Hypothalamus (tissue), 51 donors: ENCODE results near the gene POMT1.
A peak's percentile ranks its signal among the peaks of the same experiment; 100 is the strongest.

Source experiments
- DNase-seq, 51 donors: peaks; one replicate each; lab custom pipeline; 2025; lab: John Stamatoyannopoulos, UW

The POMT1 gene

DNA sequence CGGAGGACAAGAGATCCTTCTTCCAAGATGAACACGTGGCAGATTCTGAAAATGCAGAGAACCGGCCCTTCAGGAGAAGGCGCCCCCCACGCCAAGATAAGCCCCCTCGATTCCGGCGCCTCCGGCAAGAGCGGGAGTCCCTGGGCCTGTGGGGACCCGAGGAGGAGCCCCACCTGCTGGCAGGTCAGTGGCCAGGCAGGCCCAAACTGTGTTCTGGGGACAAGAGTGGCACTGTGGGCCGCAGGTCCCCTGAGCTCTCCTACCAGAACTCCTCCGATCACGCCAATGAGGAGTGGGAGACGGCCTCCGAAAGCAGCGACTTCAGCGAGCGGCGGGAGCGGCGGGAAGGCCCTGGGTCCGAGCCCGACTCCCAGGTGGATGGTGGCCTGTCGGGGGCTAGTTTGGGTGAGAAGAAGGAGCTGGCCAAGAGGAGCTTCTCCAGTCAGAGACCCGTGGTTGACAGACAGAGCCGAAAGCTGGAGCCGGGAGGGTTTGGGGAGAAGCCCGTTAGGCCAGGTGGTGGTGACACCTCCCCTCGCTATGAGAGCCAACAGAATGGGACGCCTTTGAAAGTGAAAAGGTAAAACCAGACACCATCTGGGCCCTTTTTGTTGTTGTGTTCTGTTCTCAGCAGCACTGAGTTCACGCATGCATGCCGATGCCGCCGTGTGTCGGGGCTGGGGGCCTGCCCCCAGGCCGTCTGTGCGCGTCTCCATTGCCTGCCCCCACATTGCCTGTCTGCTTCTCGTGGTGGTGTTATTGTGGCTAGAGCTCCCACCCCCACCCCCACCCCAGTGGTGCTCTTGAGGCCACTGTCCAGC is 26.6 kb upstream of the POMT1 start:
- DNase-seq = peak in 2 of 51 donors; percentile 9 to 34

DNA sequence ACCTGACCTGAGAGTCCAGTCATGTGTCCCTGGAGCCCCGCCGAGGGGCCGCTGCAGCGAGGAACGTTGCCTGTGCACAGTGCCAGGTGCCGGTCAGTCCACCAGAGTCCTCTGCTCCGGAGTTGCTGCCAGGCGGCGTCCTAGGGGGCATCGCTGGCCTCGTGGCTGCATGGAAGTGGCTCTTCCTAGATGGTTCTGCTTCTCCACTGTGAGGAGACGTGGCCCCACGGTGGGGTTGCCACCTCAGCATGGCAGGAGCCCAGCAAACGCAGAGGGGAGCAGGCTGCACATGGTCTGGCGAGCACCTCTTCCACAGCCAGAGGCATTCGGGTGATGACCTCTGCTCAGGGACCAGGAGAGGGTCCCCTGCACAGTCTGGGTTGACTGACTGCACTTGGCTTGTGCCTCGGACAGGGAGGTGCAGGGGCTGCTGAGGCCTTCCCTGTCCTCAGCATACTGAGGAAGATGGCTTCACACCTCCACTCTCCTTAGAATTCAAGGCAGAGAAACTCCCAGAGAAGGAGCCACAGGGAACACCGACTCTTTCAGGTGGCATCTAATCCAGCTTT is 25.9 kb upstream of the POMT1 start:
- peak in 6 of 51 donors; percentile 14 to 19 (median 17) for DNase-seq

DNA sequence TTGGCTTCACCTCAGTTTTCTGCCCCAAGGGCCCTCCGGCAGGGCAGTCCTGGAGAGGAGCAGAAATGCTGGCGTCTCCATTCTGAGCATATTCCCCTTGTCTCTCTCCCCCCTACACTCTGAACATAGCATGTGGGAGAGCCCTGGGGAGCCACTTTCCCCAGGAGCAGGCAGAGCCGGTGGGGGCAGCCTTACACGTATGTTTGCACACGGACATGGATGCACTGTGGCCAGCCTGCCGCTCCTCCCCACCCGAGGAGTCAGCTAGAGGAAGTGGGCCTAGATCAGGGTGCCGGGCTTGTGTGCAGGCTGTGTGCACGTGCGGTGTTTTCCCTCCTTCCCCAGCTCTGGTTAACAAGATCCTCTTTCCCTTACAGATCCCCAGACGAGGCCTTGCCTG is 25.4 kb upstream of the POMT1 start:
- peak in 1 of 51 donors; percentile 36 for DNase-seq

DNA sequence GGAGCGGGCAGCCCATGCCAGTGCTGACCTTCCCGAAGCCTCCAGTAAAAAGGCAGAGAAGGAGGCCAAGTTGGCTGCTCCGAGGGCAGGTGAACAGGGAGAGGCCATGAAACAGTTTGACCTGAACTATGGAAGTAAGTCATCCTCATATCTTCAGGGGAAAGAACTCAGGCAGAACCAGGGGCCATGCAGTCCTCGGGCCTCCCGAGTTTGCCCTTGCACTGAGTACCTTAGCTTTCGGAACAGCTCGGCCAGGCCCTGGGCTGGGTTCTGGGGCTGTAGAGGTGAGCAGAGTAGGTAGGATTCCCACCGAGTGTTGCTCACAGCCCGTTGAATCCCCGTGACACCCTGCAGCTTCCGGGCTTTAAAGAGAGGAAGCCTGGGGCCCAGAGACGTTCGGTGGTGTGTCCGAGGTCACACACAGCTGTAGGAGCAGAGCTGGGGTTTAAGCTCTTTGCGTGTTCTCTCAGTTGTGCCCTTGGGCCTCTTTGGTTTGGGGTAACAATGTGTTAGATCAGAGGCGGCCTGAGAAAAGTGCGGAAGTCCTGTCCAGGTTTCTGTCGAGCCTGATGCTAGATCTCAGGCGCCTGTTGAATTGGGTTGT is 24.8 kb upstream of the POMT1 start:
- DNase-seq = no peak

DNA sequence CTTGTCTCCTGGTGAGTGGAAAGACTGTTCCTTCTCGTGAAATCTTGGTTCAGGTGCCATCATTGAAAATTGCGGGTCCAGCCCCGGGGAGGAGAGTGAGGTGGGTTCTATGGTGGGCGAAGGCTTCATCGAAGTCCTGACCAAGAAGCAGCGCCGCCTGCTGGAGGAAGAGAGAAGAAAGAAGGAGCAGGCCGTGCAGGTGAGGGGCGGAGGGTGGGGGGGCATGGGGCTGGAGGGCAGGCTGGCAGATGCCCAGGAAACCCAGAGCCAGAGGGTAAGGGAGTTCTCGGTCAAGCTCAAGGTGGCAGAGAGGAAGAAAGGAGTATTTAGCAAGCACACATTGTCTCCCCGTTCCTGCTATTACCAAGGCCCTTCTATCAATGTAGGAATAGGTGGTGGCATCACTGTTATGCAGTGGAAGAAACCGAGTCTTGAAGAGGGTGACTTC is 24.3 kb upstream of the POMT1 start:
- peak in 9 of 51 donors; percentile 6 to 33 (median 21) for DNase-seq

DNA sequence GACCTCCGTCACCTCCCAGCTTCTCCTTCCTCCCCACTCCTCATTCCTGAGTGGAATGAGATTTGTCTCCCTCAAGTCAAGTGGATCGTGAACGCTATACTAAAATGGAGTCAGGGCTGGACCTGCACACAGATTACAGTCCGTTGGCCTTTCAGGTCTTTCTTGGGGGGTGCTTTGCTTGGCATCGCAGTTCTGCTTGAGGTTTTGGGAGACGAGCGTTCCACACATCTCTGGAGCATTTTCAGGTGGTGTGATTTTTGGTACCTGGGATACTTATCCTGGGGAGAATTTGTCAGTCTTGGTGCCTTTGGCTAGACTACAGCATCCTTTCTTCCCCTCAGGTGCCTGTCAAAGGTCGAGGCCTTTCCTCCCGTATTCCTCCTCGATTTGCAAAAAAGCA is 23.8 kb upstream of the POMT1 start:
- no peak for DNase-seq

DNA sequence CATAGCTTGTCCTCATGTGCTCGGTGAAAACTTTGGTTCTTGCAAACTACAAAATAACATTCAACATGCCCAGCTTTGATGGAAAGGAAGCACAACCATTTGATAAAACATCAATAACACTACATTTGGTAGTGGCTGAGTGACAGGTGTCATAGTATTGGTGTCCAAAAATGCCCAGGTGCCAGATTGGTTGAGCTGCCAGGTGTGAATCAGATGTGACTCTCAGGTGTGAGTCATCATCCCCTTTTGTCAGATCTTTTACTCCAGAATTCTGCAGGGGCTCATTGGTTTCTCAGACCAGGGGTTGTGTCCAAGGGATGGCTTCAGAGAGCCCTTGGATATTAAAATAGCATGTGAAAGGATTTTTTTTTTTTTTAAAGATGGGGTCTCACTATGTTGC is 22.5 kb upstream of the POMT1 start:
- DNase-seq = no peak

DNA sequence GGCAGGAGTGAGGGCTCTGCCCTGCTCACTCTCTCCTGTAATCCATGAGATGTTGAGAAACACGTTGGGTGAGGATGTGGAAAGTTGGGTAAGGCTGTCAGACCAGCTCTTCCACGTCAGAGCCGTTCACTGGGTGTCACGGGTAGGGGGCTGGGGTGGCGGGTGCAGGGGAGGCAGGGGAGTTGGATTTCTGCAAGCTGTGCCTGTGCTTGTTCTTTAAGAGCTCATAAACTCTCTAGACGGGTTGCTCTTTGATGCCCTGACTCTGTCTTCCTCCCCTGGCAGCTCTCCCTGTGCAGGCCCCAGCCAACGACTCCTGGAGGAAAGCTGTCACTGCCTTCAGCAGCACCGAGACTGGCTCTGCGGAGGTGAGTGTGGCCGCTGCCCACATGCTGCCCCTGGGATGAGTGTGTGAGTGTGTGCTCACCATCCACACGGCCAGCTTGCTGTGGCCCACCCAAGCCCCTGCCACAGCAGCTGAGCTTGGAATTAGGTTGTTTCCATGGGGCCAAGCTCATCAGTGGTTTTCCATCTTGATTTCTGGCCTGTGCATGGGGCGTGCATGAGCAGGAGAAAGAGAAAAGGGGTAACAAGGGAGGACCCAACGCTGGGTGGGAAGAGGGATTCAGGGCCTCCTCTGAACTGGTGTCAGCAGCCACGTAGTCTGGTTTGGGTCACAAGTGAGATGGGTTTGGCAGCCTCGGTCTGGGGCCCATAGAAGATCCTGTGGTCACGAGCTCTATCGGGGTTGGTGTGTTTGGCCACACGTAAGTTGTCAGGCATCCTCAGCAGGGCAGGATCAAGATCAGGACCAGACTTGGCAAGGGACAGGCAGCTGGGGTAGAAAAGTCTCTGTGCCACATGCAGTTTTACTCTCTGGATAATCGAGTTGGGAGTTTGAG is 21.0 kb upstream of the POMT1 start:
- no peak for DNase-seq

DNA sequence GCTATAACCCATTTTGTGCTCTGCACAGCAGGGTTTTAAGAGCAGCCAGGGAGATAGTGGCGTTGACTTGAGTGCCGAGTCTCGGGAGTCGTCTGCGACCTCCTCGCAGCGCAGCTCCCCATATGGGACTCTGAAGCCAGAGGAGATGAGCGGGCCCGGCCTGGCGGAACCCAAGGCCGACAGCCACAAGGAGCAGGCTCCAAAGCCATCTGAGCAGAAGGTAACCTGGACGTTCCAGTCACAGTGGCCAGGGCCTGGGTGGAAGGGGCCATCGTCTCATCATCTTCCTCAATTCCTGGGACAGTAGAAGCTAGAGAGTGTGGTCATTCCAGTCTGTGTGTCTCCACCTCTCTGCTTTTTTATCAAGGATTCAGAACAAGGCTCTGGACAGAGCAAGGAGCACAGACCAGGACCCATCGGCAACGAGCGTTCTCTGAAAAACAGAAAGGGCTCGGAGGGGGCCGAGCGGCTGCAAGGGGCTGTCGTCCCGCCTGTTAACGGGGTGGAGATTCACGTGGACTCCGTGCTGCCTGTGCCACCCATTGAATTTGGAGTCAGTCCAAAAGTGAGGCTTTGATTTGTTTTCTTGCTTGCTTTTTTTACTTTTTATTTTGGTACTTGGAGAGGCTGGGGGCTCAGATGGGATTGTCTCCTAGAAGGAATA is 20.2 kb upstream of the POMT1 start:
- DNase-seq = no peak

DNA sequence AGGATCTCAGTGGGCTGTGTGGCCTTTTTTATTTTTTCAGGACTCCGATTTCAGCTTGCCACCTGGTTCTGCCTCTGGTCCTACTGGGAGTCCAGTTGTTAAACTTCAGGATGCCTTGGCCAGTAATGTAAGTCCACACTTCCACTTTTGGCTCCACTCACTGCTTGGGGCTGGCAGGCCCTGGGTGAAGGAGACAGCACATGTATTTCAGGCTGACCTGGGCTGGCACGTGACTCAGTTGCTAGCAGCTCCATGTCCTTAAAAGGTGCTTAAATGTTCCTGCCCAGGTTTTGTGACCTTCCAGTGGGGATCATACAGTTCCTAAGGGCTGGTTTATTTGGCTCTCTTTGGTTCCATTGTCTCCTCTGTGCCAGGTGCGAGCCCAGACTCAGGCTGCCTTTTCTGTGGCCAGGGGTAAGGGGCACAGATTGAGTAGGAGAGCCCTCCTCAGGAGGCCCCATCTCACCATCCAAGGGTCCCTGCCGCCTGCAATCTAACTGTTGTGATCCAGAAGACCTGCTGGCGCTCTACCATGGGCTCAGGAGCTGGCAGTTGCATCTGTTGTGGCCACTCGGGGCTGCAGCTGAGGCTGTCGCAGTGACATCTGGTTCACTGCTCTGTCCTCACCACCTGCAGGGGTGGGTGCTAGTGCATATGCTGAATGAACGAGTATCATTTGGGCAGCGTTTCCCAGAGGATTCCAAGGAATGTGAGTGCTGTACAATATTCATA is 19.2 kb upstream of the POMT1 start:
- DNase-seq = no peak

DNA sequence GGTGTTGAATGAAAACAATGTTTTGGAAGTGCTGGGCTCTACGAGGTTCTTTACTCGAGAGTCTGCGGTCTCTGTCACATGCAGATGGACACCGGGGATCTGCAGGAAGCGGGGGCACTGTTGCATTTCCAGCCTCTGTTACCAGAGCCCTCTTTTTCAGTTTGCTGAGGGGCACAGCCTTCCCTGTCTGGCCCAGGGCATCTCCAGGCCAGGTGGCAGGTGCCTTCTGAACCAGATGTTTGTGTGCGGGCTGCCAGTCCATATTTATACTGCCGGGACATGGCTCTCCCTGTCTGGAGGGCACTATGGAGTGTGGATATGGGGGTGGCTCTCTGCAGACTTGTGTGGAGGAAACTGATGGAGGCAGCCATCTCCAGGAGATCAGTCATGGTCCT is 18.7 kb upstream of the POMT1 start:
- DNase-seq = no peak

DNA sequence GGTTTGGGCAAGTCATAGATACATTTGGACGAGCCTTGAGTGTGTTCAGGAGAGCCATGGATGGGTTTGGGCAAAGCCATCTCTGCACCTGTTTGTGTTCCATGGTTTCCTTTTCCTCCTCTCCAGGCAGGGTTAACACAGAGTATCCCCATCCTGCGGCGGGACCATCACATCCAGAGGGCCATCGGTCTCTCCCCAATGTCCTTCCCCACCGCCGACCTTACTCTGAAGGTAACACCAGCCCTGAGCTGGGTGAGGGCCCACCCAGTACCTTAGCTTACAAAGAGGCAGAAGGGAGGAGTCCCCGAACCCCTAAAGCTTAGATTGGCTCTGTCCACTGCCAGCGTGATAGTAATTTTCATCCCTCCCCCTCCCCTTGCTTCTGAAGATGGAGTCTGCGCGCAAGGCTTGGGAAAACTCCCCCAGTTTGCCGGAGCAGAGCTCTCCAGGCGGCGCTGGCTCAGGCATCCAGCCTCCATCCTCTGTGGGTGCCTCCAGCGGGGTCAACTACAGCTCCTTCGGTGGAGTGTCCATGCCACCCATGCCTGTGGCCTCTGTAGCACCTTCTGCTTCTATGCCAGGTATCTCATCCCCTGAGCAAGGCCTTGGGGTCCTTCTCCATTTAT is 18.0 kb upstream of the POMT1 start:
- no peak for DNase-seq

DNA sequence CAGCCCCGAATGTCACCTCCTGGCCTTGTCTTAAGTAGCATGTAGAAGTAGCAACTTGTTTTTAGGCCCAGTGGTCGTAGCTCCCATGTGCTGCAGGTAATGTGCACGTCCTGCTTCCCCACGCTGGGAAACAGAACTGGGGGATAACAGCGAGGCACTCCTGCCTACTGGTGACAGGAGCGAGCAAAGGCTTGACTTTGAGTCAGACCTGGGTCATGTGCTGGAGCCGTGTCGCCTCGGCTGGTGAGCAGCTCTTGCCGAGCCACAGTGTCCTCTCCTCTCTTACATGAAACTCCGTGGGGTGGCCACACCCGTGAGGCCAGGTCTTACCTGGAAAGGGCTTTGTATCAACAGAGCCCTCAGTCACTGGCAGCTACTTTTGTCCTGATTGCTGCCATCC is 17.5 kb upstream of the POMT1 start:
- DNase-seq = no peak

DNA sequence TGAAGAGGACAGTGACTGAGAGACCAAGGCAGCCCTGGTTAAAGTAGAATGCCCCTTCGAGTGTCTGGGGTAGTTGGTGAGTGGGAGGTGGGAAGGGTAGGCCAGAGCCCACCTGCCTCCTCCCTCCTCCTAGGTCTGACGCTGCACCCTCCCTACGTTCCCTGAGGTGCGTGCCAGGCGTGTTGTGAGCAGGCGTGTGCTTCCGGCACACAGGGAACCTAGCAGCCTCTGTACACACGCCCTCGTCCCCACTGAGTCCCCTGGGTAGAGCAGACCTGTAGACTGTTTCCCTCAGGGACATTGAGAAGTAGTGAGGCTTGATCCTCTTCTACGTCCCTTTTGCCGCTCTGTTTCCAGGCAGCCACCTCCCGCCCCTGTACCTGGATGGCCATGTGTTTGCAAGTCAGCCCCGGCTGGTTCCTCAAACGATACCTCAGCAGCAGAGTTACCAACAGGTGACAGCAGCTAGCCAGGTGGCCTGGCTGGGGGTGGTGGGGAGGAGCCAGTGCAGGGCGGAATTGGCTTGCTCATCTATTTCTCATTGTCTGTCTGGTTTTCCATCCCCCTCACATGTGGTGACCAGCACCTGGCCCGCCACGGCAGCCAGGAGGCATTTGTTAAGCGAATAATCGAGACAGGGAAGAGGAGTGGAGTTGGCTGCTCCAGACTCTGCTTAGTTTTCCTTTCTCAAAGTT is 16.8 kb upstream of the POMT1 start:
- no peak for DNase-seq

DNA sequence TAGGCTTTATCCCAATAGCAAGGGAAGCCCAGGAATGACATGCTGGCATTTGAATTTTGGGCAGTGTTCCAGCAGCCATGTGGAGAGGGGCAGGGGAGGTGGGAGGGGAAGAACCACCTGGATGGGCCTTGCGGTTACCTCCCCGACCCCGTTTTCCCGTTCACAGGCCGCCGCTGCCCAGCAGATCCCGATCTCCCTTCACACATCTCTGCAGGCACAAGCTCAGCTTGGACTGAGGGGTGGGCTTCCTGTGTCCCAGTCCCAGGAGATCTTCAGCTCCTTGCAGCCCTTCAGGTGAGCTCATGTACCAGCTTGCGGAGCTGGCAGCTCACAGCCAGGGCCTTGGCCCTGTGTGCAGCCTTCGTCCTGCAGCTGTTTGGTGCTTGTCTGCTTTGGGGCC is 15.7 kb upstream of the POMT1 start:
- DNase-seq = no peak

DNA sequence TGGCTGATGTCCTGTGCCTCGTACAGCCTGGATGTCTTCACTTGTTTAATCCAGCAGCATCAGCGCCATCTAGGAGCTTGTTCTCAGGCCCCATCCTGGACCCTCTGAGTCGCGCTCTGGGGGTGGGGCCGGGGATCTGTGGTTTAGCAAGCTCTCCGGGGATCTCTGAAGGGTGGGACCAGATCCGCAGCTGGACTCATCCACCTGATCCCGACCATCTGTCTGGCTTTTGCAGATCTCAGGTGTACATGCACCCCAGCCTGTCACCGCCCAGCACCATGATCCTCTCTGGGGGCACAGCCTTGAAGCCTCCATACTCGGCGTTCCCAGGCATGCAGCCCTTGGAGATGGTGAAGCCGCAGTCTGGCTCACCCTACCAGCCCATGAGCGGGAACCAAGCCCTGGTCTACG is 15.1 kb upstream of the POMT1 start:
- DNase-seq = no peak

DNA sequence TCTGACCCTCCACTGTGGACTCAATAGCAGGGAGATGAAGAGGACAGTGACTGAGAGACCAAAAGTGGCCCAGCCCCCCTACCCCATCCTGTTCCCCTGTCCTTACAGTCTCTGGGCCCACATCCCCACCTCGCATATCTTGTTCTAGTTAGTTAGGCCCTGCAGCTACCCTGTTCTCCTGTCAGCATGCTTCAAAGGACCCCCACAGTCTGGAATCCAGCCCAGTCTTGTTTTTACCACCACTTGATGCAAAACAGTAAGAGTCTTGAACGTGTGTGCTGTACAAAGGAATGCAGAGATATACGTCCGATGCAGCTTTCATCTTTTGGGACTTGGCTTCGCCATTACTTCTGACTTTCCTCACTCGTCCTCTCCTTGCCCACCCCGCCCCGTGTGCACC is 12.2 kb upstream of the POMT1 start:
- DNase-seq = no peak

DNA sequence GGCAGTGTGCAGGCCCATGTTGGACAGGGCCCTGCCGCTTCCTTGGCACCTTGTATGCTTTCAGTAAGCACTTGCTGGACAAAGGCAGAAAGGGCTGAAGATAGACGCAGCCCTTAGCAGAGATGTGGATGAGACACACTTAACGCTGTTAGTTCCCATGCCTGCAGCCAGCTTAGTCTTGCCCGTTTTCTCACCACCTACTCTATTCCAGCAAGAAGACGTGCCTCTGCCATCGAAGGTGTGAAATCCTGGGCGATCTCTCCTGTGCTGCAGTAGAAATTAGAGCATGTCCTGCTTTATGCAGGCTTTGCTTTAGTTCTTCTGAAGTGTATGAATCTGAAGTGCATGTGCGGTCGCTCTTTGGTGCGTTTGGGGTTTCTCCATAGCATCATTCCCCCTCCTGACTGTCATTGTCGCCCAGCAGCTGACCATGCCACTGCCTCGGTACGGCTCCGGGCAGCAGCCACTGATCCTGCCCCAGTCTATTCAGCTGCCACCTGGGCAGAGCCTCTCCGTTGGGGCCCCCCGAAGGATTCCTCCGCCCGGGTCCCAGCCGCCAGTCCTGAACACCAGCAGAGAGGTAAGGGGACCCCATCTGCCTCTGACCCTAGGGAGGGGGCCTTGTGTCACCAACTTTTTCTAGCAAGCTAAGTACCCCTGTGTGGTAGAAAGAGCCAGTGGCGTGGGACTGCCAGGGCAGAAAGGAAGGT is 11.6 kb upstream of the POMT1 start:
- DNase-seq = no peak
